ENCODE results near the gene CNST.

CNST gene

GRCh38 chr1:246617156-246617555, 50.9 kb downstream of the CNST start:
- TF ChIP-seq CTCF (IDR thresholded peaks at IDR 0.05; ENCODE audit: insufficient read depth, low read length, missing control alignments): no peak
- POLR2A ChIA-PET: no interaction called here
- no peak overlapping the region for H3K4me3 ChIP-seq (ENCODE audit: low read depth, low read length)
- CTCF ChIA-PET: interaction anchor here (0.6 to 1.2 kb wide), 2 partner anchors 9 to 23 kb away, joined by 3 to 5 read pairs; no protein-coding TSS in a partner anchor
- DNase-seq (ENCODE audit: low read depth, low spot score): no peak

GRCh38 chr1:246617768-246618167, 51.5 kb downstream of the CNST start:
- ChIA-PET POLR2A (no interaction called here), CTCF (interaction anchor here (1.2 kb wide), 1 partner anchor 9 kb away, joined by 5 read pairs; no protein-coding TSS in a partner anchor)
- DNase-seq (ENCODE audit: low read depth, low spot score): no peak
- no peak overlapping the region for H3K4me3 ChIP-seq (ENCODE audit: low read depth, low read length)
- no peak for TF ChIP-seq CTCF (IDR thresholded peaks at IDR 0.05; ENCODE audit: insufficient read depth, low read length, missing control alignments)

GRCh38 chr1:246618240-246618808, 52.1 kb downstream of the CNST start:
- ChIA-PET CTCF (interaction anchor here (1.2 kb wide), 1 partner anchor 71 kb away, joined by 5 read pairs; no protein-coding TSS in a partner anchor), POLR2A (no interaction called here)
- H3K4me3 ChIP-seq (ENCODE audit: low read depth, low read length): no peak overlapping the region
- DNase-seq (ENCODE audit: low read depth, low spot score): no peak
- TF ChIP-seq CTCF (IDR thresholded peaks at IDR 0.05; ENCODE audit: insufficient read depth, low read length, missing control alignments): no peak

GRCh38 chr1:246622035-246622652, 55.9 kb downstream of the CNST start:
- no peak for DNase-seq (ENCODE audit: low read depth, low spot score)
- TF ChIP-seq CTCF (IDR thresholded peaks at IDR 0.05; ENCODE audit: insufficient read depth, low read length, missing control alignments): no peak
- H3K4me3 ChIP-seq (ENCODE audit: low read depth, low read length): no peak overlapping the region
- ChIA-PET CTCF (interaction anchor here (1.2 to 1.3 kb wide), 2 partner anchors 10 to 14 kb away, joined by 3 to 6 read pairs; no protein-coding TSS in a partner anchor), POLR2A (no interaction called here)

GRCh38 chr1:246624091-246624490, 57.8 kb downstream of the CNST start:
- no peak overlapping the region for H3K4me3 ChIP-seq (ENCODE audit: low read depth, low read length)
- ChIA-PET POLR2A (interaction anchor here (0.7 kb wide), 1 partner anchor 58 kb away, joined by 3 read pairs; the partner anchor contains the start of genes CNST and TFB2M), CTCF (no interaction called here)
- no peak for TF ChIP-seq CTCF (IDR thresholded peaks at IDR 0.05; ENCODE audit: insufficient read depth, low read length, missing control alignments)
- no peak for DNase-seq (ENCODE audit: low read depth, low spot score)

GRCh38 chr1:246629030-246629429, 62.8 kb downstream of the CNST start:
- no peak for DNase-seq (ENCODE audit: low read depth, low spot score)
- H3K4me3 ChIP-seq (ENCODE audit: low read depth, low read length): no peak overlapping the region
- TF ChIP-seq CTCF (IDR thresholded peaks at IDR 0.05; ENCODE audit: insufficient read depth, low read length, missing control alignments): no peak
- ChIA-PET CTCF (no interaction called here), POLR2A (no interaction called here)

Measured in AG04449 (cell line).